Measurements from ENCODE around the gene CHAMP1.
A peak's percentile ranks its signal among the peaks of the same experiment; 100 is the strongest.
"Not testable (repeated sequence)": the region's sequence is repeated elsewhere in the genome, so short reads cannot be mapped to it uniquely, and the experiment has no call there.

Gene CHAMP1

GRCh38 chr13:114299604-114300305 lies 14.5 kb upstream of the CHAMP1 start:
- no peak for ATAC-seq

DNA sequence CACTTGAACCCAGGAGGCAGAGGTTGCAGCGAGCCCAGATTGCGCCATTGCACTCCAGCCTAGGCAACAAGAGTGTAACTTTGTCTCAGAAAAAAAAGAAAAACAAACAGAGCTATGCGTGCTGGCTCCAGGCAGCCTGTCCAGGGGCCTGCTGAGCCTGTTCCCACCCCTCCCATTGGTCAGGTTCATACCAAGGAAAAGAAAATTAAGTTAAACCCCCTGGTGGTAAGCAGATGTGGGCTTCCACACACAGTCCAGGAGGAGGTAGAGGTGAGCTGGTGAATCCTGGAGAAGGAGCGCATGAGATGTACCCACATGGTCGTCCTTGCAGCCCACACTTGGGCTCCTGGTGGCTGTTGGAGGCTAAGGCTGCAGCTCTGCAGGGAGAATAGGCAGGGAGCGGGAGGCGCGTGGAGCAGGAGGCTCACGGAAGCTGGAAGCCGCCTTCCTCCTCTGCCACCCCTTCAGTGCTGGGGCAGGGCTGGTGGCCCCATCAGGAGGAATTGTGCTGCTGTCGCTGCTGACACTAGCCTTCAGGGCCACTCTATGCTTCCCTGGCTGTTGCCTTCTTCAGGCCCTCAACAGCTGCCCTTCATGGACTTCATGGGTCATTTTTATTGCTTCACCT lies 10.5 kb upstream of the CHAMP1 start:
- ATAC-seq, result no peak

DNA sequence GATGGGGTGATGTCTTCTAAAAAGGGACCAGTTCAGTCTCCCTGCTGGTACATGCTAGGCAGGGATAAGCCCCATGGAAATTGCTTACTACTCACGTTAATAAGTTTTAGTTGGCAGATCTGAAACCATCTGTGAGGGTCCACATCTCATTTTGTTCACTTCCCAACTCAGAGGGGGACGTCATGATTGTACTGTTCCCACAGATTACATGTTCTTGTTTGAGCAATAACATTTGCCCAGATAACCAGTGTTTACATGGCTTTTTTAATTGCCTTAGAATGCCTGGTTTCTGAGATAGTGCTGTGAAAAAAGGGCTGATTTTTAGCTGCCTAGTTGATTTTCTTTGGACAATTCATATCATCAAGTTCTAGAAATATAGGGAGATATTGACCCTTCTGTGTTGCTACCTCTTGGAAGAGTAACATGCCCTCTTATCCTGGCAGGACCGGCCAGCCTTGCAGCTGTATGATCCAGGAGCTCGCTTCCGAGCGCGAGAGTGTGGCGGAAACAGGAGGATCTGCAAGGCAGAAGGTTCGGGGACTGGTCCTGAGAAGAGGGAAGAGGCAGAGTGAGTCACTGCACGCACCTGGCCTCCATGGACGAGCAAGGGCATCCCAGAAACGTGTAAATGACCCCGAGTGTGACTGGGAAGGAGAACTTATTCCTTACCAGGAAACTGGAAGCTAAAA lies 9.8 kb upstream of the CHAMP1 start:
- ATAC-seq, result no peak

- ATAC-seq, result no peak
Measured at GRCh38 chr13:114309086-114309485, 5.2 kb upstream of the CHAMP1 start.

- ATAC-seq, result no peak
Measured at GRCh38 chr13:114309806-114310410, 4.4 kb upstream of the CHAMP1 start.

GRCh38 chr13:114310956-114311355 lies 3.3 kb upstream of the CHAMP1 start:
- ATAC-seq, result no peak

DNA sequence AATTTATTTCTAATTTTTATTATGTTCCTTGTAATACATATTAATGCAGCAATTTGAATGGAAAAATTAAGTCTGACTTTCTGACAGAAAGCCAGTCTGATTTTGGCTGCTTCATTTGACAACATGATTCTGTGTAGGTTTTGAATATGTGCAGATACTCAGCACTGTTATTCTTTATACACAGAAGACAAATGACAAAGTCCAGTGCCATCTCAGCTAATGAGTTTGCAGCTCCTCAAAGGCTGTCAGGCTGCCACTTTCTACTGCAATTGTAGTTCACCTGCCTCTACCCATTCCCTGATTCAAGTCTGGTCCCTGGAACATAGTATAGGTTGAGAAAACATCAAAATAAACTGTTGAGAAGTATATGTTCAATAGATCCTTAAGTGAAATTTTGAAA lies 2.9 kb upstream of the CHAMP1 start:
- ATAC-seq, result no peak

GRCh38 chr13:114311908-114312307 lies 2.4 kb upstream of the CHAMP1 start:
- no peak for ATAC-seq

GRCh38 chr13:114313061-114313860 lies 1.0 kb upstream of the CHAMP1 start:
- peak; percentile 62 to 68 for ATAC-seq

- ATAC-seq, result peak in 1 of 2 donors; percentile 5
Measured at GRCh38 chr13:114315074-114315785, 927 bp downstream of the CHAMP1 start.

GRCh38 chr13:114318624-114319023 lies 4.3 kb downstream of the CHAMP1 start:
- ATAC-seq, result no peak

DNA sequence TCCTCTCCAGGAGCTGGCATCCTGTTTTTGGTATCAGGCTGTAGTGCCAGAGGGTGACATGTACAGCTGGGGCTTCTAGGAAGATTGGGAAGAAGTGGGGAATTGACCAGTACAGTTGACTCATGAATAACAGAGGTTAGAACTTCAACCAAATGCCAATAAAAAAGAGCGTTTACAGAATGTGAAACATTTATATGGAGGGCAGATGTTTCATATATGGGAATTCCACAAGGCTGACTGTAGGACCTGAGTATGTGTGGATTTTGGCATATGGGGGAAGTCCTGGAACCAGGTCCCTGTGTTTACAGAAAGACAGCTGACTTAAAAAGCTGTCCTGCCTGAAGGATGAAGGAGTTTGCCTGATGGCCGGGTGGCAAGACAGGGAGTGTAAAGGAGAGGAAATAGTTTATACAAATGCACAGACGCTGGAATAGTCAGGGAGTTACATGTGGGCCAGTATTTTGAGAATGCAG lies 5.2 kb downstream of the CHAMP1 start:
- ATAC-seq, result no peak

DNA sequence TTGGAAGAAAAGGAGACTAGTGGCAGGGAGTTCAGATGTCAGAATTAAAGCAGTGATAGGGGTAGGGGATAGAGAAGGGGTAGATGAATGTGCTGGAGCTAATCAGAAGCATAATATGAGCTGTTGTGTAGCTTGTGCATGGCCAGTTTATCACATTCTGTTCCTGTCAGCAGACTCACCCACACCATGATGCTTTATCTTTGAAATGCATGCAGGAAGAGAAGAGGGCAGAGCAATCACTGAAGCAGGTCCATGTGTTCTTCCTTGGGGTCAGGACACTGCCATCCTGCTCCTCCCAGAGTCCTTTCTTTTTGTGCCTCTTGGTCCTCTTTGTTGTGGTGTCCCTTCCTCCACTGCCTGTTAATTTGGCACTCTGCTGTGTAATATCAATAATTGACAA lies 5.8 kb downstream of the CHAMP1 start:
- no peak for ATAC-seq

DNA sequence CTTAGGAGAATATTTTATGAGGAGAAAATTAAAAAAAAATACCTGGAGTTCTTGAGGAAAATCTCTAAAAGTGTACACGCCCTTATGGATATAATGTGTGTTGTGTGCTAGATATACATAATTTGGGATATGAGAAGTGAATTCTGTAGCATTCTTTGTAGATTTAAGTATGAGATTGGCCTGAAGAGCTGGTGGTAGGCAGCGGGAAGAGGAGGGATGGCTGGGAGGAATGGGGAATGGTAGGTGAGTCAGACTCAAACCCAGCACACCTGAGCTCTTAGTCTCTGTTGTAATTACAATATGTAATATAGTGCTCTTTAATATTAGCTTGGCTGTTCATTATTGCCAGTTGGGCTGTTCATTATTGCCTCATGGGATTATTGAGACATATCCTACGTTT lies 7.0 kb downstream of the CHAMP1 start:
- no peak for ATAC-seq

- ATAC-seq, result peak; percentile 32 to 73
Measured at GRCh38 chr13:114323349-114323748, 9.0 kb downstream of the CHAMP1 start.

DNA sequence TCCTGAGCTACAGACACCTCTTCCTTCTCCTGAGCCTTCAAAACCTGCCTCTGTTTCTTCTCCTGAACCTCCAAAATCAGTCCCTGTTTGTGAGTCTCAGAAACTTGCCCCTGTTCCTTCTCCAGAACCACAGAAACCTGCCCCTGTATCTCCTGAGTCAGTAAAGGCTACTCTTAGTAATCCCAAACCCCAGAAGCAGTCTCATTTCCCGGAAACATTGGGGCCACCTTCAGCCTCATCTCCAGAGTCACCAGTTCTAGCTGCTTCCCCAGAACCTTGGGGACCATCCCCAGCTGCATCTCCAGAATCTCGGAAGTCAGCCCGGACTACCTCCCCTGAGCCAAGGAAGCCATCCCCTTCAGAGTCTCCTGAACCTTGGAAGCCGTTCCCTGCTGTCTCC lies 10.0 kb downstream of the CHAMP1 start:
- no peak for ATAC-seq

DNA sequence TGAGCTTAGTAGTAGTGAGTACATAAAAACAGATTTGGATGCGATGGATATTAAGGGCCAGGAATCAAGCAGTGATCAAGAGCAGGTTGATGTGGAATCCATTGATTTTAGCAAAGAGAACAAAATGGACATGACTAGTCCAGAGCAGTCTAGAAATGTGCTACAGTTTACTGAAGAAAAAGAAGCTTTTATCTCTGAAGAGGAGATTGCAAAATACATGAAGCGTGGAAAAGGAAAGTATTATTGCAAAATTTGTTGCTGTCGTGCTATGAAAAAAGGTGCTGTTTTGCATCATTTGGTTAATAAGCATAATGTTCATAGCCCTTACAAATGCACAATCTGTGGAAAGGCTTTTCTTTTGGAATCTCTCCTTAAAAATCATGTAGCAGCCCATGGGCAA lies 11.4 kb downstream of the CHAMP1 start:
- no peak for ATAC-seq

DNA sequence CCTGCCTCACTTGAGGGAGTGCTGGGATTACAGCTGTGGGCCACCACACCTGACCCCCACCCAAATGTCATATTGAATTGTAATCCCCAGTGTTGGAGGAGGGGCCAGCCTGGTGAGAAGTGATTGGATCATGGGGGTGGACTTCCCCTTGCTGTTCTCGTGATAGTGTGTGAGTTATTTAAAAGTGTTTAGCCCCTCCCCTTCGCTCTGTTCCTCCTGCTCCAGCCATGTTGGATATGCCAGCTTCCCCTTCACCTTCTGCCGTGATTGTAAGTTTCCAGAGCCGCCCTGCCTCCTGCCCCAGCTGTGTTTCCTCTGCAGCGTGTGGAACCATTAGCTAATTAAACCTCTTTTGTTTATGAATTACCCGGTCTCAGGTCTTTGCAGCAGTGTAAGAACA lies 13.7 kb downstream of the CHAMP1 start:
- ATAC-seq, result no peak

DNA sequence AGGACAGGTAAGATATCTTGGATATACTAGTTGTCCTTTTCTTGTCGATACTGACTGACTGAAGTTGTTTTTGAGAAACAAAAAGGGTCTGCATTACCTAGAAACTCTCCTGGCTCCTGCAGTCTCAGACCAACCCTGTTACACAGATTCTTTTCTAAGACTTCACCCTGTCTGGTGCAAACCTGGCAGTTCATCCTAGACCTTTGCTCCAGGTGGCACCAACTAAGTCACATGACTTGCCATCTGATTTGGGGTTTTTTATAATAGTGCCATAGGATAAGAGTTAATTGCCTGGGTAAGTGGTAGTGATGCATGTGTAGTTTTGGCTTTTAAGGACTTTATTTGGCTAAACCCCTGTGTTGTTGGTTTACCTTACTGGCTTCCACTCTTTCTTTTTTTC lies 14.3 kb downstream of the CHAMP1 start:
- no peak for ATAC-seq

GRCh38 chr13:114330086-114330485 lies 15.8 kb downstream of the CHAMP1 start:
- no peak for ATAC-seq

DNA sequence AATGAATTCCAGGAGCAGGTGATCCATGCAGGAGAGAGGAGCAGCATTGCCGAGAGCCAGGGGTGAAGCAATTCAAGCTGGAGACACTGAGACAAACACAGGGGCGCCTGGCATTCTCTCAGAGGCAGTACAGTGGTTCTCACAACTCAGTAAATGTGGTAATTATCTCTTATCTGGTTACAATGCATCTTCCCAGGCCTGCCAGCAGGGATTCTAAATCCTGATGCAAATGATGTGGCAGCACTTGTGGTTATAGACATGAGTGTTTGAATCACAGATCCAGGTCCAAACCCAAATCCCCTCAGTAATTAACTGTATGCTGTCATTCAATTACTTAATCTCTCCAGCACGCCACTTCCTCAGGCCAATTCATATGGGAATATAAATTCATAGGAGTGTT lies 19.6 kb downstream of the CHAMP1 start:
- ATAC-seq, result not testable (repeated sequence)

Data from activated CD4-positive, CD25-positive, alpha-beta regulatory T cell treated with anti-CD3 and anti-CD28 coated beads, Interleukin-2, amount 50 U/mL, for 24 hours (primary cell).